Measurements from ENCODE around the gene MAST4. TPM values are rescaled to one million over a fixed set of nuclear protein-coding genes. Genes with fewer than 3 reads are reported as not detected.

MAST4 gene
- total RNA-seq, 1 donor from 2014 or later: 55.2 TPM

DNA sequence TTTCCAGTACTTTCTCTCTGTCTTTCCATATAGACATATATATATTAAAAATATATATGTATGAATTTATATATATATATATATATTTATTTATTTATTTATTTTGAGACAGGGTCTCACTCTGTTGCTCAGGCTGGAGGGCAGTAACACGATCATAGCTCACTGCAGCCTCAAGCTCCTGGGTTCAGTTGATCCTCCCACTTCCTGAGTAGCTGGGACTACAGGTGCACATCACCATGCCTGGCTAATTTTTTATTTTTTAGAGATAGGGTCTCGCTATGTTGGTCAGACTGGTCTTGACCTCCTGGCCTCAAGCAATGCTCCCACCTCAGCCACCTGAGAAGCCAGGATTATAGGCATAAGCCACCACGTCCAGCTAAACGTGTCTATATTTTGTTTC is 390.3 kb downstream of the MAST4 start:
- Histone ChIP-seq H3K27me3 (no peaks in the 10 kb centered on the region), H3K36me3 (no peaks in the 10 kb centered on the region), H3K9me3 (no peaks in the 10 kb centered on the region), H3K4me3 (no peak overlapping the region), H3K4me1 (peaks cover 0 to 24% of the 10 kb centered on the region in 2 donors), H3K27ac (no peak overlapping the region)
- TF ChIP-seq, protein P1, sequence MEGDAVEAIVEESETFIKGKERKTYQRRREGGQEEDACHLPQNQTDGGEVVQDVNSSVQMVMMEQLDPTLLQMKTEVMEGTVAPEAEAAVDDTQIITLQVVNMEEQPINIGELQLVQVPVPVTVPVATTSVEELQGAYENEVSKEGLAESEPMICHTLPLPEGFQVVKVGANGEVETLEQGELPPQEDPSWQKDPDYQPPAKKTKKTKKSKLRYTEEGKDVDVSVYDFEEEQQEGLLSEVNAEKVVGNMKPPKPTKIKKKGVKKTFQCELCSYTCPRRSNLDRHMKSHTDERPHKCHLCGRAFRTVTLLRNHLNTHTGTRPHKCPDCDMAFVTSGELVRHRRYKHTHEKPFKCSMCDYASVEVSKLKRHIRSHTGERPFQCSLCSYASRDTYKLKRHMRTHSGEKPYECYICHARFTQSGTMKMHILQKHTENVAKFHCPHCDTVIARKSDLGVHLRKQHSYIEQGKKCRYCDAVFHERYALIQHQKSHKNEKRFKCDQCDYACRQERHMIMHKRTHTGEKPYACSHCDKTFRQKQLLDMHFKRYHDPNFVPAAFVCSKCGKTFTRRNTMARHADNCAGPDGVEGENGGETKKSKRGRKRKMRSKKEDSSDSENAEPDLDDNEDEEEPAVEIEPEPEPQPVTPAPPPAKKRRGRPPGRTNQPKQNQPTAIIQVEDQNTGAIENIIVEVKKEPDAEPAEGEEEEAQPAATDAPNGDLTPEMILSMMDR (IDR thresholded peaks at IDR 0.05): no peak
- DNase-seq (ENCODE audit: low spot score in 2 of 2): no peak
- intact Hi-C loops (cut with DNase I): no loop called here

DNA sequence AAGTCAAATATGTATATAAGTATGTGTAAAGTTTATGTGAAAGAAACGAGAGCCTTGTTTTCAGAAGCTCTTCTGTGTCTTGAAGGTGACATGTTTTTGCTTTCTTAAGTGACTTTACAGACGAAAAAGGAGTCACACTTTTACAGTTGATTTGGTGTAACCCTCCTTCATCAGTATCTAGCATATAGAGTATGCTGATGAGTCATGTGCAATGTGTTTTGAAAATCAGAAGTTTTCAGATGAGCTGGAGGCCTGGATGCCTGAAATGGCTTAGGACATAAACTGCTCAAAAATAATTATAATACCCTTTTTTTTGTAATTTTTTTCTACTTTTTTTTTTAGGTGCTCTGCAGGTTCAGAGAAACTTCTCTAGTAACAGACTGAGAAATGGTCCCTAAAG is 390.9 kb downstream of the MAST4 start:
- no peak overlapping the region for H3K4me3 ChIP-seq
- H3K36me3 ChIP-seq: no peaks in the 10 kb centered on the region
- intact Hi-C loops (cut with DNase I): no loop called here
- no peak overlapping the region for H3K27ac ChIP-seq
- DNase-seq (ENCODE audit: low spot score in 2 of 2): no peak
- TF ChIP-seq, protein P1 (IDR thresholded peaks at IDR 0.05): no peak
- peaks cover 0 to 22% of the 10 kb centered on the region in 2 donors for H3K4me1 ChIP-seq
- no peaks in the 10 kb centered on the region for H3K9me3 ChIP-seq
- no peaks in the 10 kb centered on the region for H3K27me3 ChIP-seq

DNA sequence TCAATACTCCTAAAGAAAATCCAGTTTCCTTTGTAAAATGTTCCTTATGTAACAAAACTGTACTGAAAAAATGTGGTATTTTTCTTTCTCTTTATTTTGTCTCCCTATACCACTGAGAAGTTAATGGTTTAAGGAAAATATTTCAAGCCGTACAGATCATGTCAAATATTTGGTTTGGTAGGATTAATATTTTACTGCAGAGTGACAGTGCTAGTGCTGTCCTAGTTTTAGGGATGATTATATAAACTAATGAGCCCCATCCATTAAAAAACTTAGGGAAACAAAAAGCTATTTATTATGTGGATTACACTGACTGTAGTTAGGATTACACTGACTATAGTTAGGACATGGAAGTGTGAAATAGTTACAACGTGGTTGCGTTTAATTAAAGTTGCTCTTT is 391.3 kb downstream of the MAST4 start:
- Histone ChIP-seq H3K27ac (no peak overlapping the region), H3K27me3 (no peaks in the 10 kb centered on the region), H3K9me3 (no peaks in the 10 kb centered on the region), H3K36me3 (no peaks in the 10 kb centered on the region), H3K4me1 (peaks cover 0 to 18% of the 10 kb centered on the region in 2 donors), H3K4me3 (no peak overlapping the region)
- intact Hi-C loops (cut with DNase I): no loop called here
- DNase-seq (ENCODE audit: low spot score in 2 of 2): no peak
- TF ChIP-seq, protein P1 (IDR thresholded peaks at IDR 0.05): no peak

DNA sequence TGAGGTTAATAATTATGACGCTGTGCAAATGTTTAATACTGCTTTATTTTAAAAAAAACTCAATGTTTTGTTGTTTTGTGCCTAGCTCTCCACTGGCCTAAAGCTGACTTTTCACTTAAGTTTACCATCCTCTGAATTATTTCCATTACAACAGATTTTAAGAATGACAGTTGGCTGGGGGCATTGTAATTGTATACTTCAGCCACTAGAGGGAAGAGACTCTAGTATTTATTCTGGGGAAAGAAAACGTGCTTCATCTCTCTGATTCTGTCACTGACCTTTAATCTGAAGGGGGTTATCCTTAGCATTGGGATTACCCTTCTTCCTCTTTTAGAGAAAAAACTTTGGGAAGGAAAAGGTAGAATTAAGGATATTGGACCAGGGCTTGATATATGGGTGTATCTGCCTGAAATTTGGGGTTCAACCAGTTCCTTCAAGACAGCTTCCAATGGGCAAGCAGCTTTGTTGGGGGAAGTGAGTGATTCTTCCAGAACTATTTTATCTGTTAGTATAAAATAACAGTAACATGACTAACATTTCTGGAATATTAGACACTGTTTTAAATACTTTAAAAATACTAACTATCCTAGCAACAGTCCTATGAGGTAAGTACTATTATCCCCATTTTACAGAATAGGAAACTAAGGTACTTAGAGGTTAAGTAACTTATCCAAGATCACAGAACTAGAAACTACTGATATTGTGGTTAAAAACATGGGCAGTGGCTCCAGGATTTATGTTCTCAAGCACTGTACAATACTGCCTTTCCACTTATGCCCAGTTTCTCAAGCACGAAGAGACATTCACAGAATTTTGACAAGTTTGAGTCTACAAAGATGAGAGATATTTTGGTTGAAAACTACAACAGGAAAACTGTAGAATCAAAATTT is 392.0 kb downstream of the MAST4 start:
- peaks cover 0 to 16% of the 10 kb centered on the region in 2 donors for H3K4me1 ChIP-seq
- no peaks in the 10 kb centered on the region for H3K27me3 ChIP-seq
- H3K4me3 ChIP-seq: no peak overlapping the region
- TF ChIP-seq, protein P1 (IDR thresholded peaks at IDR 0.05): peak; percentile 60 to 84 (median 75)
- intact Hi-C loops (cut with DNase I): loop anchor here (2.0 kb wide), 1 partner anchor 105 kb away; no protein-coding TSS in a partner anchor
- H3K9me3 ChIP-seq: no peaks in the 10 kb centered on the region
- DNase-seq (ENCODE audit: low spot score in 2 of 2): no peak
- no peak overlapping the region for H3K27ac ChIP-seq
- no peaks in the 10 kb centered on the region for H3K36me3 ChIP-seq

DNA sequence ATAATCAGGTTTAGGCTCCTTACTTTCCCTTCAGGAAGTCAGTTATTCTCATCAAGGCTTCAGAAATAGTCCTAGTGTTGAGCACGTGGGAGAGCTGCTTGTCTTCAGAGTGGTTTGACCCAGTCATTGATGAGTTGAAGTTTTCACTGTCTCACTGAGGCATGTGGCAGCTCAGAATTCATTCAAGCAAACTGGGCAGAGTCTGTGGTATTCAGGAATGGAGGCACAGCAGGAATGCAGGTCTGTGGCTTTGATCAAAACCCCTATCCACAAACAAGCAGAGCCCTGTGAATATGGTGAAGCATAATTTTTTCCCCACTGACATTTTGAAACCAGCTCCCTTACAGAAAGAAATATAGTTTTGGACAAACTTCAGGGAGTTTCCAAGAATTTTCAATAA is 393.1 kb downstream of the MAST4 start:
- H3K4me3 ChIP-seq: no peak overlapping the region
- DNase-seq (ENCODE audit: low spot score in 2 of 2): no peak
- no peaks in the 10 kb centered on the region for H3K36me3 ChIP-seq
- intact Hi-C loops (cut with DNase I): loop anchor here (2.0 kb wide), 1 partner anchor 104 kb away; no protein-coding TSS in a partner anchor
- H3K9me3 ChIP-seq: no peaks in the 10 kb centered on the region
- no peaks in the 10 kb centered on the region for H3K27me3 ChIP-seq
- H3K27ac ChIP-seq: no peak overlapping the region
- TF ChIP-seq, protein P1 (IDR thresholded peaks at IDR 0.05): no peak
- peaks cover 0 to 16% of the 10 kb centered on the region in 2 donors for H3K4me1 ChIP-seq
